GM12878 (cell line): ENCODE results near the gene TMPRSS4. TPM values are rescaled to one million over a fixed set of nuclear protein-coding genes. Genes with fewer than 3 reads are reported as not detected.

Source experiments
- CBX5 ChIP-seq: sonication (generic); IDR thresholded peaks from 2 replicates; pipeline ENCODE4 v1.6.1; 2016; ENCODE audit warnings: low read depth, moderate library complexity, mild to moderate bottlenecking, inconsistent platforms
- CHD4 ChIP-seq: fragments of 200-600 bp; sonication (generic); IDR thresholded peaks from 2 replicates; pipeline ENCODE4 v1.6.1; 2016; ENCODE audit warnings: mild to moderate bottlenecking
- HDGF ChIP-seq: fragments of 450-650 bp; IDR thresholded peaks from 2 replicates; pipeline ENCODE4 v1.6.1; 2016; ENCODE audit warnings: antibody characterized with exemption
- KDM1A ChIP-seq: fragments of 200-600 bp; sonication (generic); IDR thresholded peaks from 2 replicates; pipeline ENCODE4 v1.6.1; 2016; ENCODE audit warnings: borderline replicate concordance
- MEF2A ChIP-seq: IDR thresholded peaks from 2 replicates; pipeline ENCODE4 v1.6.1; 2011; ENCODE audit warnings: low read depth, mild to moderate bottlenecking, low read length, moderate library complexity; ENCODE audit not compliant: insufficient read depth
- NR2C1 ChIP-seq: fragments of 450-650 bp; IDR thresholded peaks from 2 replicates; pipeline ENCODE4 v1.6.1; 2017; ENCODE audit warnings: antibody characterized with exemption, mild to moderate bottlenecking, moderate library complexity
- ZNF384 ChIP-seq: IDR thresholded peaks from 2 replicates; pipeline ENCODE4 v1.6.1; 2012; ENCODE audit warnings: low read depth, mild to moderate bottlenecking, low read length, improper control_type of control experiment, borderline replicate concordance
- polyA plus RNA-seq, 11 experiments: library from polyadenylated mRNA; depleted of rRNA in 4 of 11; unstranded in 6 of 11; stranded (reverse) in 5 of 11; fragments of >200 nt; fragmentation: Nextera tagmentation in 4 of 11; fragmentation: Illumina TruSeq in 1 of 11; extraction: Ambion mirVana in 4 of 11; extraction: Trizol in 1 of 11; gene quantifications; 1 replicate in 1 of 11; 2 replicates in 10 of 11; pipeline versions ENCODE4 v1.2.1 to v1.2.3, GENCODE V29; 2011 to 2016; ENCODE audit warnings: inconsistent platforms in 2 of 11, missing spikeins in 2 of 11, low read depth in 1 of 11
- total RNA-seq, 4 experiments: library from RNA; depleted of rRNA in 3 of 4; stranded (reverse); fragments of >200 nt in 3 of 4; fragmentation: Illumina TruSeq in 1 of 4; extraction: Trizol in 1 of 4; gene quantifications; 2 replicates each; pipeline versions ENCODE4 v1.2.1 to v1.2.3, GENCODE V29; 2013 to 2021
- TF ChIP-seq, protein P1 (sequence below): fragments of 150-350 bp; IDR thresholded peaks from 2 replicates; pipeline ENCODE4 v1.6.1; 2016; ENCODE audit warnings: low read depth, low read length

The TMPRSS4 gene
- total and polyA plus RNA-seq, 10 of the 15 experiments (the other 5 are each of a cell fraction or from before 2014, with no cell fraction given) = 0.14 to 0.26 TPM; not detected in 8

DNA sequence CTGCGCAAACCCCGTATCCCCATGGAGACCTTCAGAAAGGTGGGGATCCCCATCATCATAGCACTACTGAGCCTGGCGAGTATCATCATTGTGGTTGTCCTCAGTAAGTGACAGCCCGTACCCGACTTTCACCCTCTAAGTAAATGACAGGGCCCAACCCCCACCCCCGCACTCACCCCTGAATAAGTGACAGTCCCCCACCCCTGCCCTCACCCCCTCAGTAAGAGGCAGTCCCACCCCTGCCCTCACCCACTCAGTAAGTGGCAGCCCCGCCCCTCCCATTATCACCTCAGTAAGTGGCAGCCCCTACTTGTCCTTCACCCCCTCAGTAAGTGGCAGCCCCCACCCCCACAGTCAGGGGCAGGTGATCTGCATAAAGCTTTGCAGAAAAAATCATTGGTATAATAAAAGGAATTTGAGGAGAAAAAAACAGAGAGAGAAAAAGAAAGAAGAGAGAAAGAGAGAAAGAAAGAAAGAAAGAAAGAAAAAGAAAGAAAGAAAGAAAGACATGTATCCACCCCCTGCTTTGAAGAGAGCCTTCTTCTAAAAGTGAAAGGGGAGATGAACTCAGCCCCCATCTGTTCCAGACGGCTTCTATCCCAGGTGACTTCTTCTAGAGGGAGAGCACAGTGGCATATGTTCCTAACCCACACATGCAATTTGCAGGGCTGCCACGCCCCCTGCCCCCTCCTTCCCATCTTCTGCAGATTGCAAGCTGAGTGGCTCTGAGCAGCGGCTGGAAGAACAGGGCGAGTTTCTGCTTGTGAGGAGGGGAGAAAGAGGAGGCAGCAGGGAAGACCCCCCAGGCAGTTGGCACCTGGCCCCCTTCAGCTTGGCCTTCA lies 22.3 kb downstream of the TMPRSS4 start (continued):
- TF ChIP-seq, protein P1, sequence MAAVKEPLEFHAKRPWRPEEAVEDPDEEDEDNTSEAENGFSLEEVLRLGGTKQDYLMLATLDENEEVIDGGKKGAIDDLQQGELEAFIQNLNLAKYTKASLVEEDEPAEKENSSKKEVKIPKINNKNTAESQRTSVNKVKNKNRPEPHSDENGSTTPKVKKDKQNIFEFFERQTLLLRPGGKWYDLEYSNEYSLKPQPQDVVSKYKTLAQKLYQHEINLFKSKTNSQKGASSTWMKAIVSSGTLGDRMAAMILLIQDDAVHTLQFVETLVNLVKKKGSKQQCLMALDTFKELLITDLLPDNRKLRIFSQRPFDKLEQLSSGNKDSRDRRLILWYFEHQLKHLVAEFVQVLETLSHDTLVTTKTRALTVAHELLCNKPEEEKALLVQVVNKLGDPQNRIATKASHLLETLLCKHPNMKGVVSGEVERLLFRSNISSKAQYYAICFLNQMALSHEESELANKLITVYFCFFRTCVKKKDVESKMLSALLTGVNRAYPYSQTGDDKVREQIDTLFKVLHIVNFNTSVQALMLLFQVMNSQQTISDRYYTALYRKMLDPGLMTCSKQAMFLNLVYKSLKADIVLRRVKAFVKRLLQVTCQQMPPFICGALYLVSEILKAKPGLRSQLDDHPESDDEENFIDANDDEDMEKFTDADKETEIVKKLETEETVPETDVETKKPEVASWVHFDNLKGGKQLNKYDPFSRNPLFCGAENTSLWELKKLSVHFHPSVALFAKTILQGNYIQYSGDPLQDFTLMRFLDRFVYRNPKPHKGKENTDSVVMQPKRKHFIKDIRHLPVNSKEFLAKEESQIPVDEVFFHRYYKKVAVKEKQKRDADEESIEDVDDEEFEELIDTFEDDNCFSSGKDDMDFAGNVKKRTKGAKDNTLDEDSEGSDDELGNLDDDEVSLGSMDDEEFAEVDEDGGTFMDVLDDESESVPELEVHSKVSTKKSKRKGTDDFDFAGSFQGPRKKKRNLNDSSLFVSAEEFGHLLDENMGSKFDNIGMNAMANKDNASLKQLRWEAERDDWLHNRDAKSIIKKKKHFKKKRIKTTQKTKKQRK = no peak
- TF ChIP-seq KDM1A = no peak
- no peak for TF ChIP-seq MEF2A
- TF ChIP-seq CBX5 = no peak
- TF ChIP-seq ZNF384 = no peak
- no peak for TF ChIP-seq CHD4
- no peak for TF ChIP-seq NR2C1
- no peak for TF ChIP-seq HDGF
